Activated CD8-positive, alpha-beta T cell treated with anti-CD3 and anti-CD28 coated beads for 36 hours (primary cell): ENCODE data around the gene PPT2. TPM values are rescaled to one million over a fixed set of nuclear protein-coding genes. Genes with fewer than 3 reads are reported as not detected.

Source experiments
- ATAC-seq: fragments of 200-7000 bp; cut with Tn5 transposase; one replicate; pipeline ENCODE4 v1.10.0; 2021; ENCODE audit warnings: mild to moderate bottlenecking, moderate library complexity
- CTCF ChIA-PET: fragments of 350-600 bp; sonication (Branson Sonifier 250); formaldehyde crosslinking; loops from one replicate; lab custom pipeline; 2021; ENCODE audit warnings: antibody characterized with exemption; lab: Charles Lee
- POLR2A ChIA-PET: fragments of 350-600 bp; sonication (Branson Sonifier 250); formaldehyde crosslinking; loops from one replicate; lab custom pipeline; 2021; ENCODE audit warnings: antibody characterized with exemption; lab: Charles Lee
- DNase-seq: peaks from one replicate; pipeline ENCODE4 v3.0.0-alpha.2; 2020
- H3K27ac Mint-ChIP-seq: one replicate; pipeline ENCODE4 v1.8.0; 2021; ENCODE audit warnings: mild to moderate bottlenecking, mixed read lengths
- H3K27me3 Mint-ChIP-seq: one replicate; pipeline ENCODE4 v1.8.0; 2021; ENCODE audit warnings: mixed read lengths
- H3K36me3 Mint-ChIP-seq: one replicate; pipeline ENCODE4 v1.8.0; 2021; ENCODE audit warnings: low read depth, mixed read lengths
- H3K4me1 Mint-ChIP-seq: one replicate; pipeline ENCODE4 v1.8.0; 2021; ENCODE audit warnings: low read depth, mixed read lengths
- H3K4me3 Mint-ChIP-seq: one replicate; pipeline ENCODE4 v1.8.0; 2021; ENCODE audit warnings: mild to moderate bottlenecking, moderate library complexity, mixed read lengths
- H3K9me3 Mint-ChIP-seq: one replicate; pipeline ENCODE4 v1.8.0; 2021; ENCODE audit warnings: mixed read lengths
- CTCF ChIP-seq: fragments of 200-600 bp; IDR thresholded peaks from one replicate; pipeline ENCODE4 v1.8.0; 2022; ENCODE audit warnings: antibody characterized with exemption, mild to moderate bottlenecking
- intact Hi-C: fragments of 100-400 bp; cut with micrococcal nuclease; formaldehyde crosslinking; loops from one replicate; pipeline ENCODE4 v1.10.0; 2022
- microRNA-seq: library from miRNA; unstranded; fragments of <30 nt; microRNA quantifications from one replicate; pipeline ENCODE4 v1.2.0, GENCODE V29; 2022; ENCODE audit warnings: borderline microRNAs expressed, borderline replicate concordance
- total RNA-seq, 2 experiments: library from RNA; stranded (reverse); gene quantifications; one replicate each; pipeline ENCODE4 v1.2.3, GENCODE V29; 2021

The PPT2 gene
- total RNA-seq, 2 experiments from 2014 or later: 14.4 to 21.7 TPM

- Mint-ChIP-seq H3K4me3 (no peak overlapping the region), H3K9me3 (no peaks in the 10 kb centered on the region), H3K27ac (no peak overlapping the region), H3K27me3 (no peaks in the 10 kb centered on the region), H3K4me1 (no peaks in the 10 kb centered on the region), H3K36me3 (no peaks in the 10 kb centered on the region)
- DNase-seq (no peak), ATAC-seq (no peak)
- TF ChIP-seq CTCF: no peak
- intact Hi-C loops: no loop called here
- CTCF ChIA-PET: no interaction called here
- POLR2A ChIA-PET: no interaction called here
Observed at GRCh38 chr6:32212076-32212760, 58.3 kb downstream of the PPT2 start.

Small RNA genes within 50 kb of the gene (microRNA-seq; reads per million reads assigned to microRNA genes)
- gene MIR6721 (2.1 reads per million), gene MIR6833 (not detected)

Other genes starting within 250 kb of the PPT2 start
- gene C2, start 226.4 kb upstream of the PPT2 start, total RNA-seq: 1 to 10 TPM in 1 of 2 experiments, under 1 TPM in 1; 0.99 to 1.4 TPM
- under 1 TPM; 0.43 to 0.45 TPM for gene CFB, start 208.0 kb upstream of the PPT2 start, total RNA-seq
- gene NELFE, start 195.2 kb upstream of the PPT2 start, total RNA-seq: 10 to 100 TPM; 60.5 to 61.0 TPM
- gene SKIC2, start 195.0 kb upstream of the PPT2 start, total RNA-seq: 10 to 100 TPM; 76.5 to 77.3 TPM
- 10 to 100 TPM; 13.0 to 13.1 TPM for gene DXO, start 182.0 kb upstream of the PPT2 start, total RNA-seq
- gene C4A, start 172.1 kb upstream of the PPT2 start, total RNA-seq: 1 to 10 TPM; 2.8 to 3.2 TPM
- gene C4B, start 139.3 kb upstream of the PPT2 start, total RNA-seq: 1 to 10 TPM; 2.7 to 3.3 TPM
- gene CYP21A2, start 115.7 kb upstream of the PPT2 start, total RNA-seq: under 1 TPM; 0.16 to 0.27 TPM
- 1 to 10 TPM; 1.8 to 3.7 TPM for gene TNXB, start 44.8 kb upstream of the PPT2 start, total RNA-seq
- gene ATF6B, start 25.9 kb upstream of the PPT2 start, total RNA-seq: 10 to 100 TPM; 54.1 to 55.2 TPM
- 1 to 10 TPM; 5.3 to 5.8 TPM for gene FKBPL, start 23.9 kb upstream of the PPT2 start, total RNA-seq
- gene PRRT1, start 2.2 kb upstream of the PPT2 start, total RNA-seq: 1 to 10 TPM; 1.1 to 1.6 TPM
- gene EGFL8, start 10.5 kb downstream of the PPT2 start, total RNA-seq: 10 to 100 TPM; 13.3 to 14.0 TPM
- 10 to 100 TPM; 24.6 to 28.7 TPM for gene AGPAT1, start 21.9 kb downstream of the PPT2 start, total RNA-seq
- gene RNF5, start 24.3 kb downstream of the PPT2 start, total RNA-seq: 10 to 100 TPM; 55.4 to 57.9 TPM
- gene AGER, start 30.1 kb downstream of the PPT2 start, total RNA-seq: 10 to 100 TPM; 15.5 to 16.4 TPM
- 10 to 100 TPM; 59.6 to 64.2 TPM for gene PBX2, start 36.1 kb downstream of the PPT2 start, total RNA-seq
- 10 to 100 TPM; 67.8 to 68.7 TPM for gene GPSM3, start 38.5 kb downstream of the PPT2 start, total RNA-seq
- 1 to 10 TPM; 1.2 to 1.3 TPM for gene NOTCH4, start 69.9 kb downstream of the PPT2 start, total RNA-seq
- gene TSBP1, start 217.8 kb downstream of the PPT2 start, total RNA-seq: not detected